GM18520 (cell line): ENCODE results near the gene SLC15A2.

Source experiments
- ATAC-seq: cut with Tn5 transposase; IDR thresholded peaks from one replicate; pipeline ENCODE4 v1.9.1; 2021; ENCODE audit not compliant: unreplicated experiment

Gene SLC15A2

DNA sequence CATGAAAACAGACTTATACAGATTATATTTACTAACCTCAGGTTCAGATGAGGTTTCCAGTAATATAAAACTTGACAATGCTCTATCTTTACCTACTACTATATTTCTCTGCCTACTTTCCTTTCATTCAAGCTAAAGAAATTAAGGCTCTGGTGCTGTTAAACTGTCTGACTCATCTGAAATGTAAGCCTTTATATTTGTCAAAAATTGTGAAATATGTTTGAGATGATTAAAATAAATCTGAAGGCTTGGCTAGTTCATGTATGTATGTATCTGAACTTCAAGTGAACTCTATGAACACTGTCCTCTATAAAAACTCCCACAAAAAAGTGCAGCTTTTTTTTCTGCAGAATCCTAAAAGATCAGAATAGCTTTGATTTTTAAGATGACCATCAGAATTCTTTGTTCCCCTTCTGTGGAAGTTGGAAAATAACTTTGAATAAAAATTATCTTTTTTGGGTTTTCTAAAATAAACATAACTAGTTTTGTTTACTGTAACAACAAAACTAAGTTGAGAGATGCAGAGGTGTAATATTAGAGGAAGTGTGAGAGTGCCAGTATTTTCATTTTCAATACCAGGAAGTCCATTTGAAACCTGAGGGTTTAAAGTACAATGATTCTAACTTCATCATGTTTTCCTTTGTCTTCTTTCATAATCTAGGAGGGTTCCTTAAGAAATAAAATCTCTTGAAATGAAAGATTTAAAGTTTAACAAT is 85.7 kb downstream of the SLC15A2 start:
- no peak for ATAC-seq

DNA sequence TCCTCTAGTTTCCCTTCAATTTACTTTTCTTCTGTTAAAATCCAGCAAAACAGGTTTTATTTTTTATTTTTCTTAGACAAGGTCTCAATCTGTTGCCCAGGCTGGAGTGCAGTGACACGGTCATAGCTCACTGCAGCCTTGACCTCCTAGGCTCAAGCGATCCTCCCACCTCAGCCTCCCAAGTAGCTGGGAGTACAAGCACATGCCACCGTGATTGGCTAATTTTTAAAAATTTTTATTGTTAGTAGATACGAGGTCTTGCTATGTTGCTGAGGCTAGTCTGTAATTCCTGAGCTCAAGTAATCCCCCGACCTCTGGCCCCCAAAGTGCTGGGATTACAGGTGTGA is 86.2 kb downstream of the SLC15A2 start:
- no peak for ATAC-seq

DNA sequence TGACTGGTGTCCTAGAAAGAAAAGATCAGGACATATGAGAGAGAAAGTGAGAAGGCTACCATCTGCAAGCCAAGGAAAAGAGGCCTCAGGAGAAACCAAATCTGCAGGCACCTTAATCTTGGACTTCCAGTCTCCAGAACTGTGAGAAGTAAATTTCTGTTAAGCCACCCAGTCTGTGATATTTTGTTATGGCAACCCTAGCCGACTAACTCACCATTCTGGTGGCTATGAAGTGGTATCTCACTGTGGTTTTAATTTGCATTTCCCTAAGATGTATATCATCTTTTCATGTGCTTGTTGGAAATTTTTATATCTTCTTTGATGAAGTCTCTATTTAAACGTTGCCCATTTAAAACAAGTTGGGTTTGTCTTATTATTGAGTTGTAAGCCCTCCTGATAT is 87.3 kb downstream of the SLC15A2 start:
- ATAC-seq: no peak

DNA sequence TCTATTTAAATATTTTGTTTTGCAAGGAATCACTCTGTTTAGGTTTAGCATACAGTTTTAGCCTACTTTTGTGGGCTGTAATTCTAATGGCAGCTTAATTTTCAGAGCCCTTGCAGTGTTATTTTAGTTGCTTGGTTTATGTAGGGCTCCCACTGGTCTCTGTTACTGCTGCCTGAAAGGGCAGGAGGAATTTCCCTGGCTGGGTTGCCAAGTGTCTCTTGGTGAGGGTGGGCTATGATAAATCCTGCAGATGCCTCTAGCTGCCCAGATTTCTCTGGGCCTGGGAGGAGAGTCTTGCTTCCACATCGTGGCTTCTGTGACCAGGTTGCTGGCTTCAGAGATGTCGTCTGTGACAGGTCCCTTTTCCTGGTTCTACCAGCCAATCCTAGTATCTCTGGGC is 91.6 kb downstream of the SLC15A2 start:
- ATAC-seq: no peak

DNA sequence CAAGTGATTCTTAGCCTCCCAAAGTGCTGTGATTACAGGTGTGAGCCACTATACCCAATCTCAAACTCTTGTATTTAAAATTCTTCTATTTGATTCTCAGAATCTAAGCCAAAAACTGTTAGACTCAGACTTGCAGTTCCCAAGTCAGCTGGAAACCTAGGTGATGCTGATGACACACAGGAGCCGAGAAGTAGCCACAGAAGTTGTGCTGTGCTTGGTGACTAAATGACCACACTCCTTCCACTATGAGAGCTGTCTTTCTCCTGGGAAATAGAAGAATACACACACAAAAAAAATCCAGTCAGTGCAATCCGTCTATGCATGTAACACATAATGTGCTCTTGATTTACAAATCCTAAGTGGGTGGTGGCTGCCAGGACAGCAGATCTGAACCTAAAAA is 93.9 kb downstream of the SLC15A2 start:
- no peak for ATAC-seq

DNA sequence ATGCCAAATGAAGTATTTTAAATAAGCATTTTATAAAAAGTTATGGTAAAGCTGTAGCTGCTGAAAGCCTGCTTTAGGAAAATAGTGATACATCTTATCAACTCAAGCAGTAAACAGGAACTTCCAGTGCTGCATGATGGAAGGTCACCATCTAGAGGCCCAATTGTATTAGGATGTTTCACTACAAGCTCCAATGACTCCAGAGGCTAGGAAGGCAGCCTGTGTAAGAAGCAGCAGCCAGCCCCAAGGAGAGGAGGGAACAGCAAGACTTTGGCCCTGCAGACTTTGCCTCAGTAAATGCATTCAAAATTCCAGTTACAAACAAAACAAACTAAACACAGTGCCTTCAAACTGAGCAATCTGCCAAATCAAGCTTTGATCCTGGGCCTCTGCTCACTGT is 95.7 kb downstream of the SLC15A2 start:
- no peak for ATAC-seq

DNA sequence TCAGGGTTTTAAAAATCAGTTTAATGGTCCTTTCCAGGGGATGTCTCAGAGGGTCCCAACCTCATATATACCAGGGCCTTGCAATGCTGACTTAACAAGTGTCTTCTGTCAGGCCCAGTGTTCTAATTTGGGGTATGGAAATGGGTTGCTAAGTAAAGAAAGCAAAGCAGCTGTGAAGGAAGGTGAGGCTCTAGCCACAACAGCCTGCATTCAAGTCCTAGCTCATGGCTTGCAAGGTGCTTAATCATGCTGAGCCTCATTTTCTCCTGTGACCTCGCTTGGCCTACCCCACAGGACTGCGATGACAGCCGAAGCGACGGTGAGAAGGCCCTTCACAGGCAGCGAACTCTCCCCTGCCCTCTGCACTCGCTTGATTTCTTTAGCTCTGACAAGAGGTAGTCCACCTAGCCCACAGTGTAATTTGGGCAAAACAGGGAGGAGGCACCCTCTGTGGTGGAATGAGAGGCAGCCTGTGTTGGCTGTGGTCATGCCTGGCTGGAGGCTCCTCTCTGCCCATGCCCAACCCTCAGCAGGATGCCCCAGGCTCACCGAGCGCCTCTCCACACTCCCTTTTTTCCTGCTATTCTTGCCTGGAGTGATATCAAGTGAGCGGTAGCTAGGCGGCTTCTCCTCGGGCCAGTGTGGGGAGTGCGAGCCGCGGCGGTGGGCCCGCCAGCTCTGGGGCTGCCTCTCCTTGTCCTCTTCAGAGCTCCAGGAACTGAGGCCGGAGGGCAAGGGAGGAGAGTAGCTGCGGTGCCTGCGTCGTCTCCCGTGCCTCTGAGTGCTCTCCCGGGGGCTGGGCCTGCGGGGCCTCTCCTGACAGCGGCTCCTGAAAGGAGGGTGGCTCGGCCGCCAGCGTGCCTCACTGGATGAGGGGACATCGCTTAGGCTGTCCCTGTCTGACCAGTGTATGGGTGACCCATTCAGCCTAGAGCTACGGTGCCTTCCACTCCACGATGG is 98.7 kb downstream of the SLC15A2 start:
- ATAC-seq: peak; percentile 49
